ENCODE results near the gene SLC37A3.

DNA sequence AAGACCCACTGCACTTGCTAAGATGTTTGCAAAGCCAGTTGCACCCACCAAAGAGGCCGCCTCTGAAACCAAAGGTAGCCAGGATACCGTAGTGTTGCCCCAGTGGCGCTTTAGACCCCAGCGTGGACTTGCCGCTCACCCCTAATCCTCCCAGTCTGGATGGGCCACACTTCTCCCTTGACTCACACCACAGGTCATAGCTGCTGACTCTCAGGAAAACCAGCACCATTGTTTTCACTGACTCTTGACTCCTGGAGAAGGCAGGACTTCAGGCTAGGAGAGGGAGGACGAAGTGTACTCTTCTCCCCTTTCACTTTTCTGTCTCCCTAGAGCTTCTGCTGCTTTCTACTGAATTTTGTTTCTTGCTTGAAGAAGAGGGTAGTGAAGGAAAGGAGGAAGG, 27.8 kb upstream of the SLC37A3 start:
- TF ChIP-seq CTCF (IDR thresholded peaks at IDR 0.05): no peak
- TF ChIP-seq POLR2A (IDR thresholded peaks at IDR 0.05): no peak
